Suprapubic skin (tissue), 4 donors: ENCODE results near the gene NMRK1. TPM values are rescaled to one million over a fixed set of nuclear protein-coding genes. Genes with fewer than 3 reads are reported as not detected.

Source experiments
- DNase-seq, 2 donors: peaks; one replicate each; pipeline ENCODE4 v3.0.0-alpha.2; 2019; ENCODE audit warnings: low spot score in 2 of 2
- H3K27ac ChIP-seq: fragments of 200-600 bp; sonication (generic); one replicate; pipeline ENCODE4 v1.5.1; 2019
- H3K27me3 ChIP-seq: fragments of 200-600 bp; sonication (generic); one replicate; pipeline ENCODE4 v1.5.1; 2019
- H3K36me3 ChIP-seq: fragments of 200-600 bp; sonication (generic); one replicate; pipeline ENCODE4 v1.5.1; 2019
- H3K4me1 ChIP-seq: fragments of 200-600 bp; sonication (generic); one replicate; pipeline ENCODE4 v1.5.1; 2019
- H3K4me3 ChIP-seq: fragments of 200-600 bp; sonication (generic); one replicate; pipeline ENCODE4 v1.5.1; 2019; ENCODE audit warnings: mild to moderate bottlenecking
- H3K9me3 ChIP-seq: fragments of 200-600 bp; sonication (generic); one replicate; pipeline ENCODE4 v1.5.1; 2019
- CTCF ChIP-seq, 2 donors: fragments of 200-600 bp in 1 of 2; fragments of 450-650 bp in 1 of 2; sonication (generic) in 1 of 2; IDR thresholded peaks; one replicate each; pipeline ENCODE4 v1.5.1; 2016 to 2019; ENCODE audit warnings: antibody characterized with exemption in 2 of 2, mild to moderate bottlenecking in 1 of 2, moderate library complexity in 1 of 2
- EP300 ChIP-seq: sonication (generic); formaldehyde crosslinking; IDR thresholded peaks from one replicate; pipeline ENCODE4 v1.6.1; 2017; ENCODE audit warnings: antibody characterized with exemption
- POLR2A ChIP-seq, 2 donors: fragments of 450-650 bp; IDR thresholded peaks; one replicate each; pipeline ENCODE4 v1.6.1; 2017; ENCODE audit warnings: antibody characterized with exemption in 2 of 2, mild to moderate bottlenecking in 2 of 2, moderate library complexity in 2 of 2
- POLR2AphosphoS5 ChIP-seq, 3 donors: sonication (generic); formaldehyde crosslinking; IDR thresholded peaks; one replicate each; pipeline ENCODE4 v1.6.1; 2017; ENCODE audit warnings: antibody characterized with exemption in 3 of 3
- WGBS: methylation state at CpG from one replicate; pipeline ENCODE4 v1.1.5; 2018; 5-methylcytosine and 5-hydroxymethylcytosine counted together
- total RNA-seq, 4 donors: library from RNA; depleted of rRNA; stranded (reverse); fragments of >200 nt; gene quantifications; one replicate each; pipeline ENCODE4 v1.1.0, GENCODE V29; 2016

The NMRK1 gene
- total RNA-seq, 4 donors from 2014 or later, result 22.1 to 63.3 (median 33.7) TPM

- Histone ChIP-seq H3K4me1 (peaks cover 17% of the 10 kb centered on the region), H3K9me3 (no peaks in the 10 kb centered on the region), H3K4me3 (no peak overlapping the region), H3K36me3 (no peaks in the 10 kb centered on the region), H3K27ac (no peak overlapping the region), H3K27me3 (no peaks in the 10 kb centered on the region)
- no peak for DNase-seq
- TF ChIP-seq POLR2A (IDR thresholded peaks at IDR 0.05) (no peak), CTCF (IDR thresholded peaks at IDR 0.05) (no peak), EP300 (no peak), POLR2AphosphoS5 (IDR thresholded peaks at IDR 0.05) (no peak)
- WGBS, result 80% methylated on average over 3 of the region's 3 CpGs
Measured at GRCh38 chr9:75104607-75105006, 16.7 kb upstream of the NMRK1 start.

GRCh38 chr9:75102177-75102790 is 14.3 kb upstream of the NMRK1 start:
- Histone ChIP-seq H3K4me3 (no peak overlapping the region), H3K27ac (no peak overlapping the region), H3K9me3 (no peaks in the 10 kb centered on the region), H3K4me1 (peaks cover 12% of the 10 kb centered on the region), H3K27me3 (no peaks in the 10 kb centered on the region), H3K36me3 (no peaks in the 10 kb centered on the region)
- TF ChIP-seq POLR2AphosphoS5 (IDR thresholded peaks at IDR 0.05), result no peak
- TF ChIP-seq POLR2A (IDR thresholded peaks at IDR 0.05), result no peak
- no peak for TF ChIP-seq CTCF (IDR thresholded peaks at IDR 0.05)
- no peak for TF ChIP-seq EP300
- no peak for DNase-seq
- 94% methylated on average over 7 of the region's 7 CpGs for WGBS

GRCh38 chr9:75101004-75101588 is 13.1 kb upstream of the NMRK1 start:
- no peak overlapping the region for H3K27ac ChIP-seq
- H3K36me3 ChIP-seq, result no peaks in the 10 kb centered on the region
- 75% methylated on average over 9 of the region's 9 CpGs for WGBS
- DNase-seq, result no peak
- H3K4me1 ChIP-seq, result peaks cover 13% of the 10 kb centered on the region
- no peaks in the 10 kb centered on the region for H3K9me3 ChIP-seq
- no peaks in the 10 kb centered on the region for H3K27me3 ChIP-seq
- H3K4me3 ChIP-seq, result no peak overlapping the region
- TF ChIP-seq POLR2A (IDR thresholded peaks at IDR 0.05) (no peak), EP300 (no peak), POLR2AphosphoS5 (IDR thresholded peaks at IDR 0.05) (no peak), CTCF (IDR thresholded peaks at IDR 0.05) (no peak)

- peaks cover 45% of the 10 kb centered on the region for H3K4me1 ChIP-seq
- no peak overlapping the region for H3K27ac ChIP-seq
- 64% methylated on average over 4 of the region's 4 CpGs for WGBS
- H3K4me3 ChIP-seq, result no peak overlapping the region
- H3K9me3 ChIP-seq, result no peaks in the 10 kb centered on the region
- no peaks in the 10 kb centered on the region for H3K36me3 ChIP-seq
- H3K27me3 ChIP-seq, result no peaks in the 10 kb centered on the region
- no peak for TF ChIP-seq POLR2AphosphoS5 (IDR thresholded peaks at IDR 0.05)
- TF ChIP-seq POLR2A (IDR thresholded peaks at IDR 0.05), result no peak
- no peak for TF ChIP-seq CTCF (IDR thresholded peaks at IDR 0.05)
- TF ChIP-seq EP300, result no peak
- DNase-seq, result no peak
Measured at GRCh38 chr9:75096796-75097195, 8.8 kb upstream of the NMRK1 start.

- no peaks in the 10 kb centered on the region for H3K36me3 ChIP-seq
- TF ChIP-seq POLR2A (IDR thresholded peaks at IDR 0.05) (no peak), POLR2AphosphoS5 (IDR thresholded peaks at IDR 0.05) (no peak), EP300 (no peak), CTCF (IDR thresholded peaks at IDR 0.05) (no peak)
- no peak overlapping the region for H3K4me3 ChIP-seq
- no peaks in the 10 kb centered on the region for H3K27me3 ChIP-seq
- 79% methylated on average over 4 of the region's 4 CpGs for WGBS
- no peak for DNase-seq
- no peaks in the 10 kb centered on the region for H3K9me3 ChIP-seq
- H3K4me1 ChIP-seq, result peaks cover 69% of the 10 kb centered on the region
- no peak overlapping the region for H3K27ac ChIP-seq
Measured at GRCh38 chr9:75092766-75093165, 4.8 kb upstream of the NMRK1 start.
